Activated CD8-positive, alpha-beta T cell treated with anti-CD3 and anti-CD28 coated beads, Interleukin-2, amount 10 ng/mL, durations not matched to agents 7 days and 5 days (primary cell): ENCODE measurements around the gene PXN. TPM values are rescaled to one million over a fixed set of nuclear protein-coding genes. Genes with fewer than 3 reads are reported as not detected.
"Not testable (repeated sequence)": the region's sequence is repeated elsewhere in the genome, so short reads cannot be mapped to it uniquely, and the experiment has no call there.

Experiments used
- ATAC-seq: fragments of 150-1000 bp; cut with Tn5 transposase; one replicate; pipeline ENCODE4 v1.10.0; 2021; ENCODE audit warnings: moderate library complexity
- CTCF ChIA-PET: fragments of 350-600 bp; sonication (Branson Sonifier 250); formaldehyde crosslinking; loops from one replicate; lab custom pipeline; 2021; ENCODE audit warnings: antibody characterized with exemption; lab: Charles Lee
- POLR2A ChIA-PET: fragments of 350-600 bp; sonication (Branson Sonifier 250); formaldehyde crosslinking; loops from one replicate; lab custom pipeline; 2021; ENCODE audit warnings: antibody characterized with exemption; lab: Charles Lee
- DNase-seq: peaks from one replicate; pipeline ENCODE4 v3.0.0-alpha.2; 2020
- H3K27ac Mint-ChIP-seq: one replicate; pipeline ENCODE4 v1.8.0; 2021; ENCODE audit warnings: mild to moderate bottlenecking, mixed read lengths
- H3K27me3 Mint-ChIP-seq: one replicate; pipeline ENCODE4 v1.8.0; 2021; ENCODE audit warnings: low read depth, mixed read lengths
- H3K36me3 Mint-ChIP-seq: one replicate; pipeline ENCODE4 v1.8.0; 2021; ENCODE audit warnings: low read depth, mixed read lengths
- H3K4me1 Mint-ChIP-seq: one replicate; pipeline ENCODE4 v1.8.0; 2021; ENCODE audit warnings: low read depth, mixed read lengths
- H3K4me3 Mint-ChIP-seq: one replicate; pipeline ENCODE4 v1.8.0; 2021; ENCODE audit warnings: mild to moderate bottlenecking, mixed read lengths
- H3K9me3 Mint-ChIP-seq: one replicate; pipeline ENCODE4 v1.8.0; 2022; ENCODE audit warnings: mixed read lengths; ENCODE audit not compliant: insufficient read depth
- total RNA-seq, 2 experiments: library from RNA; stranded (reverse); gene quantifications; one replicate each; pipeline ENCODE4 v1.2.3, GENCODE V29; 2021

The PXN gene
- total RNA-seq, 2 experiments from 2014 or later = 123 to 127 TPM

DNA sequence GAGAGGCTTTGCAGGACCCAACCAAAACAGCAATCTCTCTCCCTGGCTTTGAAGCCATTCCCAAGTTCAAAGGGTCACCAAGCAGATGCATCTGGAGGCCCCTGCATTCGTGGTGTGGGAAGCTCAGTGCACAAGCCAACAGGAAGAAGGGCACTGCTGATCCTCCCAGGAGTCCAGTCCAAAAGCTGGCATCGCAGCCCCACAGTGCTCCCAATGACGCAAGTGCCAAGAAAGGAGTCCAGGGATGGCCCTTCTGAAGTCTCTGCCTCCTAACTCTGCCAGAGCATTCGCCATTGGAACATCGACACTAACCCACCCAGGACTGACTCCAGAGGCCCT is 25.1 kb downstream of the PXN start:
- POLR2A ChIA-PET = interaction anchor here (0.6 to 9.2 kb wide), 3 partner anchors 8 to 318 kb away, joined by 3 to 80 read pairs (median 9); partner anchors contain the start of genes RNU4-1 and RNU4-2
- ATAC-seq (no peak), DNase-seq (no peak)
- Mint-ChIP-seq H3K27me3 (peaks cover 2% of the 10 kb centered on the region), H3K9me3 (no peaks in the 10 kb centered on the region), H3K4me1 (peaks cover 45% of the 10 kb centered on the region), H3K4me3 (no peak overlapping the region), H3K36me3 (peaks cover 26% of the 10 kb centered on the region), H3K27ac (no peak overlapping the region)
- CTCF ChIA-PET = interaction anchor here (0.9 to 6.7 kb wide), 4 partner anchors 9 to 24 kb away, joined by 3 to 81 read pairs (median 11); partner anchors contain the start of gene PXN

DNA sequence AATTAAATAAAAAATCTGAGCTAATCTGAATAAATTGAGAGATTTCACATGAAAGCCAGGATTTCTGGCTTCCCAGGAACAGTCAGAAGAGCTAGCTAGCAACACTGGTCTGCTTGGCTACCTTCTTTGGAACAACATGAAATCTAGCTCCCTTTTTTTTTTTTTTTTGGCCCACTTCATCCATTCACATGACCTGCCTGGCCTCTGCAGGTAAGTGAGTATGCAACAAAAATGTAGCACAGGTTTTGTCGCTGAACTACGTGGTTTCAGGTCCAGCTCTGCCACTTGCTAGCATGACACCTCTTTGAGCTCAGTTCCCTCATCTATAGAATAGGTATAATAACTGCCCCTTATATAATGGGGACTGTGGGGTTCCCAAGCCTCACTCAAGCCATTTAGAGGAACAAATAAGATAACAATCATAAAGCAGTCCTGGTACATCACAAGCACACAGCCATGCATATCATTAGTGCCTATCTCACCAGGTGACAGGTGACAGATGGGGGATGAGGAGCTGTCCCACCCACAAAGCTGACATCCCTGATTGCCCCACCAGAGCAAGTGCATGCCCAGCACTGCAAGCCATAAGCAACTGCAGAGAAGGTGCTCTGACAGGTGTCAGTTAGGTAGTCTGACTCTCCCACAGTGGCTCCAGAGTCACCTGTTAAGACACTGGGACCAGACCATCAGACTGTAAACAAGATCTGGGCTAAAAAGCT is 25.6 kb downstream of the PXN start:
- POLR2A ChIA-PET = interaction anchor here (0.6 to 9.2 kb wide), 4 partner anchors 8 to 319 kb away, joined by 3 to 80 read pairs (median 6); partner anchors contain the start of genes RNU4-1, RNU4-2 and RPLP0
- H3K9me3 Mint-ChIP-seq = no peaks in the 10 kb centered on the region

DNA sequence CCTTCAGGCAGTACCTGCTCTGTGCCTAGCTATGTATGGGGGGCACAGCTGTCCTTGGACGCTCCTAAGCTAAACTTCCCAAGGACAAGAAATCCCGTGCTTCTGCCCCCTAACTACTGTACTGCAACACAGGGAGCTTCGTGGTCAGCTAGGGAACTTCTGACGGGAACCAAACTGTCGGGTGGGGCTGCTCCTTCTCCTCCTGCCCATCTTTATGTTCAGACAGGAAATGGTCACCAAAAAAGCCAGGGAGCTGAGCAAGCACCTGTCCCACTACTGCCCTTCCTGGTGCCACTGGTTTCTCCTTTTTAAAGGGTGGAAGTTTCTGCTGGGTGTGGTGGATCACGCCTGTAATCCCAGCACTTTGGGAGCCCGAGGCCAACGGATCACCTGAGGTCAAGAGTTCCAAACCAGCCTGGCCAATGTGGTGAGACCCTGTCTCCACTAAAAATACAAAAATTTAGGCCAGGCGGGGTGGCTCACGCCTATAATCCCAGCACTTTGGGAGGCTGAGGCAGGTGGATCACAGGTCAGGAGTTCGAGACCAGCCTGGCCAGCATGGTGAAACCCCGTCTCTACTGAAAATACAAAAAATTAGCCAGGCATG is 26.6 kb downstream of the PXN start:
- ChIA-PET CTCF (interaction anchor here (0.8 to 6.7 kb wide), 4 partner anchors 11 to 26 kb away, joined by 3 to 81 read pairs (median 22); partner anchors contain the start of gene PXN), POLR2A (interaction anchor here (1.5 to 9.2 kb wide), 5 partner anchors 10 to 53 kb away, joined by 3 to 80 read pairs (median 4); partner anchors contain the start of genes RNU4-1, RNU4-2 and RPLP0)
- Mint-ChIP-seq H3K27me3 (no peaks in the 10 kb centered on the region), H3K36me3 (peaks cover 18% of the 10 kb centered on the region), H3K4me3 (no peak overlapping the region), H3K27ac (no peak overlapping the region), H3K9me3 (no peaks in the 10 kb centered on the region), H3K4me1 (peaks cover 50% of the 10 kb centered on the region)
- ATAC-seq (no peak), DNase-seq (no peak)

More for the DNA sequence above, 25.6 kb downstream of the PXN start:
- CTCF ChIA-PET = interaction anchor here (0.9 to 6.7 kb wide), 4 partner anchors 8 to 25 kb away, joined by 3 to 81 read pairs (median 11); partner anchors contain the start of gene PXN
- no peak for ATAC-seq
- H3K27ac Mint-ChIP-seq = no peak overlapping the region
- peaks cover 23% of the 10 kb centered on the region for H3K36me3 Mint-ChIP-seq
- no peak overlapping the region for H3K4me3 Mint-ChIP-seq
- H3K4me1 Mint-ChIP-seq = peaks cover 46% of the 10 kb centered on the region
- no peaks in the 10 kb centered on the region for H3K27me3 Mint-ChIP-seq
- no peak for DNase-seq

DNA sequence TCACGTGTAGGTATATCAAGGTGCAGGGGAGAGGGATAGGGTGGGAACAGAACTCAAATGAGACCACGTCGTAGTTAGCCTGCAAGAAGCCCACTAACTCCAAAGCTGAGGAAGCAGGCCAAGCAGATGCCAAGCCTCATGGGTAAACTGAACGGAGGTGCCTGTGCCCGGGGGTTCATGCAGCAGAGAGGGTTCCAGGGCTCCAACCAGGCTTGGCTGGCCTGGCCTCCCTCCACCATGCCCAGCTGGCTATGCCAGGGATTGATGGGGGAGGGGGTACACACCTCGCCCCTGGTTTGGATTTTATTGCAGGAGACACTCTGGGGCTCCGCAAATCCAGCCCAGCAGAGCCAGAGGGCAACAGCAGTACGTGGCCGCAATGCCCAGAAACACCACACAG is 27.3 kb downstream of the PXN start:
- CTCF ChIA-PET = interaction anchor here (0.8 to 6.7 kb wide), 5 partner anchors 9 to 26 kb away, joined by 3 to 81 read pairs (median 6); partner anchors contain the start of gene PXN
- Mint-ChIP-seq H3K4me3 (no peak overlapping the region), H3K27me3 (no peaks in the 10 kb centered on the region), H3K9me3 (no peaks in the 10 kb centered on the region), H3K27ac (no peak overlapping the region), H3K36me3 (peaks cover 15% of the 10 kb centered on the region), H3K4me1 (peaks cover 54% of the 10 kb centered on the region)
- DNase-seq (no peak), ATAC-seq (no peak)
- POLR2A ChIA-PET = interaction anchor here (1.2 to 9.2 kb wide), 5 partner anchors 10 to 54 kb away, joined by 3 to 80 read pairs (median 4); partner anchors contain the start of genes RNU4-1 and RNU4-2

DNA sequence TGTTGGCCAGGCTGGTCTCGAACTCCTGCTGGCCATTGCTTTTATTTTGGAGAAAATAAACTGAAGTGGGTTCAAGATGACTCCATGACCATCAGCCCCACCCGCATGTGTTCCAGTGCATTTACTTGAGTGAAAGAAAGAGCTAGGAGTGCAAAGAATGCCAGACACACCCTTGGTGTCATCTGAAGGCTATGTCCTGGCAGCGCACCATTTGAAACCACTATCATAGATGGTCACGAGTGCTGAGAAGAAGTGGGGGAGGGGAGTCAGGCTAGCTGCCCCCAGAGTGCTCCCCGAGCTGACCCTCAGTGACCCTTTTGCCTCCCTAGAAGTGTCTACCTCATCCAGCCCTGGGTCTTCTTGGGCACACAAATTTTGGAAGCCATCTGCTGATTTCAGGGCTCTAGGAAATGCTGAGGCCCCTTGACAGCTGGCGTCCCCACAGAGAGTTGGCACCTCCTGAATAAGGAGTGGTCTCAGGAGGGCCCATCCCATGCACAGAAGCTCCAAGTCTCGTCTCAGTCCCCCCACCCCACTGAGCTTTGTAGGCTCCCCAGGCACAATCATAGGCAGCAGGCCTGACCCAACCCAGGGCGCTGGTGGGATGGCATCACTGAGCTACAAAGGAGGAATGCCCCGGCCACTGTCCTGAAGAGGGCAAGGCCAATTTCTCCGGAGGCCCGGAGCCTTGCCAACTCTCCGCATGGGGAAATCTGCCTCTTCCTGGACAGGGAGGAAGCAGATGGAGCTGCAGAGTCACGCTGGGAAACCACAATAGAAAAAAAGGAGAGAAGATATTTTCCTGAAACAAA is 28.0 kb downstream of the PXN start:
- H3K36me3 Mint-ChIP-seq = peaks cover 15% of the 10 kb centered on the region
- CTCF ChIA-PET = interaction anchor here (1.1 to 6.7 kb wide), 5 partner anchors 10 to 27 kb away, joined by 5 to 81 read pairs (median 21); partner anchors contain the start of gene PXN
- H3K27ac Mint-ChIP-seq = no peak overlapping the region
- no peaks in the 10 kb centered on the region for H3K9me3 Mint-ChIP-seq
- no peaks in the 10 kb centered on the region for H3K27me3 Mint-ChIP-seq
- H3K4me1 Mint-ChIP-seq = peaks cover 60% of the 10 kb centered on the region
- H3K4me3 Mint-ChIP-seq = no peak overlapping the region
- ATAC-seq (no peak), DNase-seq (no peak)
- POLR2A ChIA-PET = interaction anchor here (1.2 to 9.2 kb wide), 5 partner anchors 9 to 54 kb away, joined by 3 to 80 read pairs (median 4); partner anchors contain the start of genes RNU4-1 and RNU4-2

DNA sequence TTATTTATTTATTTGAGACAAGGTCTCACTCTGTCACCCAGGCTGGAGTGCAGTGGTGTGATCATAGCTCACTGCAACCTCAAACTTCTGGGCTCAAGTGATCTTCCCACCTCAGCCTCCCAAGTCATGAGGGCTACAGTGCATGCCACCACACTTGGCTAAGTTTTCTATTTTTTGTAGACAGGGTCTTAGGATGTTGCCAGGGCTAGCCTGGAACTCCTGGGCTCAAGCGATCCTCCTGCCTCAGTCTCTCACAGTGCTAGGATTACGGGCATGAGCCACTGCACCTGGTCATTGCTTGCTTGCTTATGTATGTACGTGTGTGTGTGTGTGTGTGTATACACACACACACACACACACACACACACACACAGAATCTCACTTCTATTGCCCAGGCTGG is 28.7 kb downstream of the PXN start:
- not testable (repeated sequence) for H3K4me3 Mint-ChIP-seq, H3K9me3 Mint-ChIP-seq, H3K27ac Mint-ChIP-seq, DNase-seq, ATAC-seq, H3K27me3 Mint-ChIP-seq
- CTCF ChIA-PET = interaction anchor here (0.8 to 6.7 kb wide), 6 partner anchors 8 to 28 kb away, joined by 3 to 81 read pairs (median 16); partner anchors contain the start of gene PXN
- peaks cover 13% of the 10 kb centered on the region for H3K36me3 Mint-ChIP-seq
- POLR2A ChIA-PET = interaction anchor here (0.9 to 9.2 kb wide), 2 partner anchors 36 to 55 kb away, joined by 3 to 80 read pairs; partner anchors contain the start of genes RNU4-1 and RNU4-2
- H3K4me1 Mint-ChIP-seq = peaks cover 68% of the 10 kb centered on the region

DNA sequence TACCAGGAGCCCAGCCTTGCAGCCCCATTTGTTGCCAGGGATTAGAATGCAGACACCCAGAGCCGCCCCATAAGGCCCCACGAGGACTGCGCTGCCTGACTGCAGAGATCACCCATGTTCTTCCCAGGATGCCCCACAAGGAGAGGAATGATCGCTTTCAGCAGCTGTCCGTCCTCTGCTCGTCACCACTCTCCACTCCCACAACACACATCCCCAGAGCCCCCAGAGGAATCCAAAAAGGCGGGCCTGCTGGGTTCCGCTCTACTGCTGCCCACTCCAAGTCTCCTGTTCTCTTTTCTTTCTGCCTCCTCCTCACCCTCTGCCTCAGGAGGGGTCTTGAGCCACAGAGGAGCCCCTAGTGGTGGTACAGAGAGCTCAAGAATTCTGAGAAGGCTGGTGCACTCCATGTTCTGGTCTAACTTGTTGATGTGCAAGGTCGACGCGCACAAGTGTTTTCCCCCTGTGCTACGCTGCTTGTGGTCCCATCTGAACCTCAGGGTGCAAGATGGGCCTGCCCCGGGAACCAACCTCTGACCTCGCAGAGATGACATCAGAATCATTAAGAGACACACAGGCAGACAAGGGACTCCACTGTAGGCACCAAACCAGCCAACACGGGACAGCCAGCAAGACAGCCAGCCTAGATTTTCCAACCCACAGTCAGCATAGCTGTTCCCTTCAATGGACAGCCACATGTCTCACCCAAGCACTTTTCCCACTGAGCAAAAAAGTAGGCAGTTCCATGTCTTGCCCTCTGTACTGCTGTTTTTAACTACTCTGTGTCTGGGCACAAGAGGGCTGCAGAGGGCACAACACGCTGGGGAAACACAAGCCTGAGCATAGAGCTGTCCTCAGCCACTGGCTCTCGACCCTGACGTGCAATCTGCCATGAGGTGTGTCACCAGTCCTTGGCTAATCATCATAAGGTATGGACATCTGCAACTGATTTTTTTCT is 29.9 kb downstream of the PXN start:
- CTCF ChIA-PET = interaction anchor here (0.7 to 6.7 kb wide), 8 partner anchors 8 to 57 kb away, joined by 3 to 81 read pairs (median 9); partner anchors contain the start of genes PXN and RNU4-1
- H3K27ac Mint-ChIP-seq = peak overlapping the region; percentile 20
- ATAC-seq (no peak), DNase-seq (no peak)
- no peaks in the 10 kb centered on the region for H3K9me3 Mint-ChIP-seq
- POLR2A ChIA-PET = interaction anchor here (0.7 to 9.2 kb wide), 3 partner anchors 34 to 56 kb away, joined by 3 to 80 read pairs (median 3); partner anchors contain the start of genes RNU4-1 and RNU4-2
- no peak overlapping the region for H3K4me3 Mint-ChIP-seq
- no peaks in the 10 kb centered on the region for H3K27me3 Mint-ChIP-seq
- H3K36me3 Mint-ChIP-seq = peaks cover 8% of the 10 kb centered on the region
- H3K4me1 Mint-ChIP-seq = peaks cover 72% of the 10 kb centered on the region

DNA sequence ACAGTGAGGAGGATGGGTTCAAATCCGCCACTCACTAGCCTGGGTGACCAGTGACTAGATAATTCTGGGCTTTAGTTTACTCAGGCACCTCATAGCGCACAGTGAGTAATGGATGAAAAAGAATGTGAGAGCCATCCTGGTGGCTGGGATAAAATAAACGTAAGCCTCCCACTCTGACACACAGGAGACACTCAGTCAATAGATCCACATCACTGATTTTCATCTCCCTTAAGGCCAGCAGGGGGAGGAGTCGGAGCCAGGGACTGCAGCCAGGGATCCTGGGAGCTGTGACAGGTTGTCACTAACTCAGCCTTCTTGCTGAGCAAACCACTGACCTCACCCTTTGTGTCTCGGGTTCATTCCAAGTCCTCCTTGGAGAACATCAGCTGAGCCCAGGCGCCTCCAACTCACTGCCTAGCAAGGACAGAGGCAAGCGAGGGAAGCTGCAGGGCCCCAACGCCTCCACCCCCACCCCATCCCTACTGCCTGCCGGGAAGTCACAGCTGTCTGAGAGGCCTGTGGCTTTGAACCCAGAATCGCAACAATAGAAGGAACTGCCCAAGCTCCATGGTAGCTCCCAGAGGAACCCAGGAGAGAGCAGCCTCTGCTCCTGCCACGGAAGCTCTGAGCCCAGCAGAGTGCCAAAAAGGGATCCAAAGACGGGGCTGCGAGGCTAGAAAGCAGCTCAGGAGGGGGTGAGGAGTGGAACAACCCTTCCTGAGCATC is 30.7 kb downstream of the PXN start:
- Mint-ChIP-seq H3K27ac (no peak overlapping the region), H3K27me3 (no peaks in the 10 kb centered on the region), H3K4me1 (peaks cover 74% of the 10 kb centered on the region), H3K9me3 (no peaks in the 10 kb centered on the region), H3K36me3 (peaks cover 6% of the 10 kb centered on the region), H3K4me3 (no peak overlapping the region)
- ChIA-PET POLR2A (interaction anchor here (0.7 to 9.2 kb wide), 2 partner anchors 43 to 57 kb away, joined by 3 to 80 read pairs; partner anchors contain the start of genes RNU4-1 and RNU4-2), CTCF (interaction anchor here (0.7 to 6.7 kb wide), 6 partner anchors 8 to 58 kb away, joined by 4 to 81 read pairs (median 14); partner anchors contain the start of genes PXN and RNU4-1)
- ATAC-seq = no peak
- no peak for DNase-seq

DNA sequence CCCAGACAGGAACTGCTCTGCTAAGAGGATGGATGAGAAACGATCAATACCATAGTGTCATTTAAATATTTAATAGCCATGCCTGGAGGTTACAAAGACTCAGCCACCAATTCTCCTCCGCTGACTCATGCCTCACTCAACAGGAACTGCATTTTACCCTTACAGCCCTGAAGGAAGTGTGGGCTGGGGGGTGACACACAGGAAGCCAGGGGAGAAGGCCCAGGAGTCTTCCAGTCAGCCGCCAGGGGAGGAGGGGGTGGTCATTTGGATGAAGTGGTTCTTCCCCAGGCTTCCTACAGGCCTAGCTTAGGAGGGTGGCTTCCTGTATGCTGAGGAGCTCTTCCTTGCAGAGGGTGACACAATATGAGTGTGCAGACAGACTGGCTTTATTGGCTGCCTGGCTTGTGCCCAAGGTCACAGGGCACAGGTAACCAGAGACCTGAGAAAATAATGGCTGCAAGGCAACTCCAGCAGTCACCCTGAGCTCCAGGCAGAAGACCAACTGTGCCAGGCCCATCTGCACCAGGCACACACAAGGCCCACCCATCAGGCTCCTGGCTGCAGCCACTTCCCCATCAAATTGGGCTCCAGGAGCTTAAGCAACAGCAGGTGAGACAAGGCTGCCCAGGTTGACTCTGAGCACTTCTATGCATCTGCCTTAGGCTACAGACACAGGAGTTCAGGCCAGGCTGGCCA is 34.1 kb downstream of the PXN start:
- Mint-ChIP-seq H3K4me3 (peak overlapping the region; percentile 62), H3K4me1 (peaks cover 93% of the 10 kb centered on the region), H3K9me3 (no peaks in the 10 kb centered on the region), H3K27ac (peak overlapping the region; percentile 85), H3K36me3 (peaks cover 5% of the 10 kb centered on the region), H3K27me3 (no peaks in the 10 kb centered on the region)
- CTCF ChIA-PET = interaction anchor here (0.7 to 9.6 kb wide), 8 partner anchors 9 to 71 kb away, joined by 4 to 922 read pairs (median 12); partner anchors contain the start of genes PXN, RNU4-1, RNU4-2 and RPLP0
- DNase-seq = peak; percentile 79
- POLR2A ChIA-PET = interaction anchor here (0.6 to 14.6 kb wide), 12 partner anchors 9 to 60 kb away, joined by 3 to 329 read pairs (median 8); partner anchors contain the start of genes PXN, RNU4-1, RNU4-2 and RPLP0
- ATAC-seq = peak; percentile 73
